ENCODE measurements around the gene PGAP3. TPM values are rescaled to one million over a fixed set of nuclear protein-coding genes. Genes with fewer than 3 reads are reported as not detected.
A peak's percentile ranks its signal among the peaks of the same experiment; 100 is the strongest.

Gene PGAP3
- total and polyA plus RNA-seq, 2 of the 4 experiments (the other 2 are of a cell fraction), result 4.3 to 9.8 TPM

DNA sequence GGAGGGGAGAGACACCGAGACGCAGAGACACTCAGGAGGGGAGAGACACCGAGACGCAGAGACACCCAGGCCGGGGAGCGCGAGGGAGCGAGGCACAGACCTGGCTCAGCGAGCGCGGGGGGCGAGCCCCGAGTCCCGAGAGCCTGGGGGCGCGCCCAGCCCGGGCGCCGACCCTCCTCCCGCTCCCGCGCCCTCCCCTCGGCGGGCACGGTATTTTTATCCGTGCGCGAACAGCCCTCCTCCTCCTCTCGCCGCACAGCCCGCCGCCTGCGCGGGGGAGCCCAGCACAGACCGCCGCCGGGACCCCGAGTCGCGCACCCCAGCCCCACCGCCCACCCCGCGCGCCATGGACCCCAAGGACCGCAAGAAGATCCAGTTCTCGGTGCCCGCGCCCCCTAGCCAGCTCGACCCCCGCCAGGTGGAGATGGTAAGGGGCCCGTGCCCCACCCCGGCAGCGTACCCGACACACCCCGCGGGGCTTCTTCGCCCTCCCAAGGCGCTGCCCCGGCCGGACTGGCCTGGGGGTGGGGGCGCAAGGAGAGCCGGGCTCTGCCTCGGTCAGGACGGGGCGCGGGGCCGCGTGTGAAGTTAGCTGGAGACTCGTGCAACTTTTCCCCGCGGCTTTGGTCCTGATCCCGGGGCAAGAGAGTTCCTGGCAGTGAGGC is 60.7 kb downstream of the PGAP3 start:
- Histone ChIP-seq H3K18ac (ENCODE audit: low read depth, low read length) (no peak overlapping the region), H3K4me2 (ENCODE audit: low read depth, low read length) (peak overlapping the region; percentile 56), H2AK9ac (replicated peaks; ENCODE audit: low read depth, low read length, poor library complexity) (no peak overlapping the region), H3K9ac (ENCODE audit: low read depth, low read length) (no peak overlapping the region), H3K27me3 (ENCODE audit: control insufficient read depth, insufficient read depth, low read length) (peaks cover 73% of the 10 kb centered on the region), H4K5ac (ENCODE audit: low read depth, low read length) (no peak overlapping the region), H3K9me3 (ENCODE audit: control insufficient read depth, insufficient read depth, low read length) (no peaks in the 10 kb centered on the region), H2BK5ac (ENCODE audit: low read depth, low read length, poor library complexity, severe bottlenecking) (no peak overlapping the region), H3K23ac (ENCODE audit: low read depth, low read length) (no peak overlapping the region), H3K56ac (ENCODE audit: extremely low read depth, insufficient read depth, low read length) (no peak overlapping the region), H2AFZ (replicated peaks; ENCODE audit: low read length, poor library complexity) (peak overlapping the region; percentile 77), H3K14ac (replicated peaks; ENCODE audit: low read depth, low read length) (no peak overlapping the region), H3K27ac (ENCODE audit: insufficient read depth, low read length) (no peak overlapping the region), H2BK120ac (ENCODE audit: low read depth, low read length) (no peak overlapping the region), H3K36me3 (ENCODE audit: control insufficient read depth, insufficient read depth, low read length) (no peaks in the 10 kb centered on the region), H3K9me1 (ENCODE audit: insufficient read depth, low read length) (no peaks in the 10 kb centered on the region), H4K20me1 (ENCODE audit: insufficient read depth, low read length) (no peaks in the 10 kb centered on the region), H2BK20ac (ENCODE audit: low read depth, low read length) (no peak overlapping the region), H3K4me1 (ENCODE audit: control insufficient read depth, insufficient read depth, low read length) (peaks cover 3% of the 10 kb centered on the region; the same call in 1 of the 2 replicates), H4K91ac (ENCODE audit: insufficient read depth, low read depth, low read length) (no peak overlapping the region), H3K4ac (ENCODE audit: low read depth, low read length) (no peak overlapping the region), H3K4me3 (ENCODE audit: insufficient read depth, low read depth, low read length) (peak overlapping the region; percentile 13; the same call in 1 of the 2 replicates), H2BK15ac (ENCODE audit: low read depth, low read length) (no peak overlapping the region), H2AK5ac (ENCODE audit: low read depth, low read length) (no peak overlapping the region), H3K79me1 (ENCODE audit: low read depth in 1 of 2, low read length in 2 of 2) (no peaks in the 10 kb centered on the region), H4K8ac (ENCODE audit: low read depth in 2 of 2, low read length in 2 of 2) (no peak overlapping the region)
- in situ Hi-C loops (cut with MboI; ENCODE audit: low sequenced_read_pairs) (no loop called here), intact Hi-C loops (cut with micrococcal nuclease) (loop anchor here (10.0 kb wide), 1 partner anchor 358 kb away; the partner anchor contains the start of gene PSMD3), dilution Hi-C loops (cut with HindIII; ENCODE audit: low sequenced_read_pairs, unreplicated experiment) (no loop called here)
- ChIA-PET CTCF (no interaction called here), POLR2A (ENCODE audit: unreplicated experiment) (no interaction called here)
- no TSS peak for BruUV-seq (replicated peaks)
- 1% methylated on average over 30 of the region's 72 CpGs; no CpG with 5 or more reads in 1 of the 2 experiments for WGBS, 2 experiments (ENCODE audit: extremely low coverage in 2 of 2, insufficient read length in 1 of 2)
- no peak for TF ChIP-seq RCOR1 (IDR thresholded peaks at IDR 0.05; ENCODE audit: insufficient replicate concordance, low read length)
- TF ChIP-seq, protein P1, sequence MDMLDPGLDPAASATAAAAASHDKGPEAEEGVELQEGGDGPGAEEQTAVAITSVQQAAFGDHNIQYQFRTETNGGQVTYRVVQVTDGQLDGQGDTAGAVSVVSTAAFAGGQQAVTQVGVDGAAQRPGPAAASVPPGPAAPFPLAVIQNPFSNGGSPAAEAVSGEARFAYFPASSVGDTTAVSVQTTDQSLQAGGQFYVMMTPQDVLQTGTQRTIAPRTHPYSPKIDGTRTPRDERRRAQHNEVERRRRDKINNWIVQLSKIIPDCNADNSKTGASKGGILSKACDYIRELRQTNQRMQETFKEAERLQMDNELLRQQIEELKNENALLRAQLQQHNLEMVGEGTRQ (IDR thresholded peaks at IDR 0.05; ENCODE audit: low read depth, low read length), result no peak
- no peak for TF ChIP-seq RFX5 (IDR thresholded peaks at IDR 0.05; ENCODE audit: low read depth, low read length)
- TF ChIP-seq BHLHE40 (IDR thresholded peaks at IDR 0.05; ENCODE audit: low read depth, low read length), result no peak
- no peak for TF ChIP-seq RAD21 (IDR thresholded peaks at IDR 0.05; ENCODE audit: low read length)
- no peak for TF ChIP-seq NFE2L2 (IDR thresholded peaks at IDR 0.05; ENCODE audit: low read depth, low read length)
- DNase-seq (no peak), ATAC-seq (ENCODE audit: low read depth) (no peak)

Measured in IMR-90 (cell line).